Ectodermal cell (in vitro differentiated cells): ENCODE data around the gene SRF.

Experiments used
- H3K27ac ChIP-seq: 2 replicates; pipeline ENCODE4 v1.7.0; 2013; ENCODE audit warnings: mild to moderate bottlenecking, low read depth, low read length; ENCODE audit not compliant: insufficient read depth, poor library complexity, severe bottlenecking
- H3K27me3 ChIP-seq: 2 replicates; pipeline ENCODE4 v1.7.0; 2013; ENCODE audit warnings: mild to moderate bottlenecking, low read length; ENCODE audit not compliant: insufficient read depth, control insufficient read depth, poor library complexity, severe bottlenecking
- H3K36me3 ChIP-seq: one replicate; pipeline ENCODE4 v1.7.0; 2013; ENCODE audit warnings: low read length; ENCODE audit not compliant: control insufficient read depth, insufficient read depth
- H3K4me1 ChIP-seq: one replicate; pipeline ENCODE4 v1.7.0; 2013; ENCODE audit warnings: low read length; ENCODE audit not compliant: control insufficient read depth, insufficient read depth
- H3K4me3 ChIP-seq: 2 replicates; pipeline ENCODE4 v1.7.0; 2013; ENCODE audit warnings: low read depth, low read length, control low read depth; ENCODE audit not compliant: insufficient read depth
- H3K9me3 ChIP-seq: 2 replicates; pipeline ENCODE4 v1.7.0; 2013; ENCODE audit warnings: mild to moderate bottlenecking, low read length, moderate library complexity; ENCODE audit not compliant: control insufficient read depth
- WGBS, 2 experiments: methylation state at CpG; one replicate each; pipeline ENCODE4 v1.1.7; 2013; ENCODE audit warnings: missing lambda C conversion rate in 2 of 2; 5-methylcytosine and 5-hydroxymethylcytosine counted together

Gene SRF

DNA sequence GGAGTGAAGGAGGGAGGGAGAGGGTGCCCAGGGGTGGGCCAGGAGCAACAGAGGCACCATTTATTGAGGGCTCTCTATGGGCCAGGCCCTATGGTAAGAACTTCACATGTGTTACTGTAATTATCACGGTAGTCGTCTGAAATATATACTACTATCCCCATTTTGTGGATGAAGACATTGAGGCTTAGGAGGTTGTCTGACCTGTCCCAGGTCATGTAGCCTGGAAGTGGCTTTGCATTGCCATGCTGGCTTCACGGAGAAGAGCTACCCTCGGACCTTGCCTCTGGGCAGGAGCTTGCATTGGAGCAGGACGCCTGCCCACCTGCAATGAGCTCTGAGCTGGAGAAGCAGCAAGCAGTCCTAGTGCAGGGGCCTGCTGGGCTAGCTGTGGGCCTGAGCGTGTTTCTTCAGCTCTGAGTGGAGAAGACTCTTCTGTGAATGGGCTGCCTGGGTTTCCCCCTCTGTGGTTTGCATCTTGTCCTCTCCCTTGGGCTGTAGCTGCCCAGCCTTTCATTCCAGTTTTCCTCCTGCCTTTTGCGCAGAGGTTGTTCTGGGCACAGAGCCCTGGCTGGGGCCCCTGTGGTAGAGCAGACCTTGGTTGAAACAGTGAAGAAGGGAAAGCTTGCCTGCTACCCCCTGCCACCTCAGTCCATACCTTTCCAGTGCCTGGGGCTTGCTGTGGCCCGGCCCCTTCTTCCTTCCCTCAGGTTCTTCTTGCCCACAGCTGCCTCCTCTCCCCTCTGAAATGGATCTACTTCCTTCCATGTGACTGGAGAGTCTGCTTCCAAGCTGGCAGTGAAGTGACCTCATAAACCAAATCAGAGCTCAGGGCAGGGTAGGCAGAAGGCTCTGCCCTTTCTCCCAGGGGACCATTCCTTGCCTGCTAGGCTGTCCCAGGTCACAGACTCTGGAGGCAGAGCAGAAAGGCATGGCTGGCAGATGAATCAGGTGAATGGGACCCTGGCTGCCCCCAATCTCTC is 24.1 kb upstream of the SRF start:
- peaks cover 10% of the 10 kb centered on the region for H3K36me3 ChIP-seq
- no peak overlapping the region for H3K27ac ChIP-seq
- no peak overlapping the region for H3K4me3 ChIP-seq
- no peaks in the 10 kb centered on the region for H3K9me3 ChIP-seq
- no peaks in the 10 kb centered on the region for H3K27me3 ChIP-seq
- 94 to 96% methylated on average over 8 of the region's 8 CpGs for WGBS, 2 experiments
- H3K4me1 ChIP-seq, result peaks cover 7% of the 10 kb centered on the region

DNA sequence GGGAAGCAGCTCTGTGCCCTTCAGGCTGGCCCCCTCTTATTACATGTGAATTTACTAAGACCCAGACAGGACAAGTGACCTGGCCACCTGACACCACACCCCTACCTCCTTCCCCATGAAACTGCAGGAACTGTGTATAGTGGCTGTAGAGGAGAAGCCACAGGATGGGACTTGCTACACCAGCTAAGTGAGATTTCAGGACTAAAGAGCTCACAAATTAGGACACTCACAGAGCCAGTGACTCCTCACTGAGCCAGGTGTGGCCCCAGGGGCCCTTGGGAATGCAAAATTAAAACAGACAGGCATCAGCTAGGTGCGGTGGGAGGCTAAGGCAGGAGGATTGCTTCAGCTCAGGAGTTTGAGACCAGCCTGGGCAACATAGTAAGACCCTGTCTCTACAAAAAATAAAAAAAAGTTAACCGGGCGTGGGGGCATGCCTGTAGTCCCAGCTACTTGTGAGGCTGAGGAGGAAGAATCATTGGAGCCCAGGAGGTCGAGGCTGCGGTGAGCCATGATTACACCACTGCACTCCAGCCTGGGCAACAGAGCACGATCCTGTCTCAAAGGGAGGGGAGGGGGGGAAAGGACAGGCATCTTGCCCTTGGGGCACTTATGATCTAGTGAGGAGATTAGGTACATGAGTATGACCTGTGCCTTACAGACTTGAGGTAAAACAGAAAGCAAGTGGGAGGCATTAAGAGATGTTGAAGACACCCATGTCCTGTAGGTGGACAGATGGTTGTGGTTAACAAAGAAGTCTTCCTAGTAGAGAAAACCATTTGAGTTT is 23.2 kb upstream of the SRF start:
- Histone ChIP-seq H3K27me3 (no peaks in the 10 kb centered on the region), H3K4me3 (no peak overlapping the region), H3K4me1 (peaks cover 6% of the 10 kb centered on the region), H3K9me3 (no peaks in the 10 kb centered on the region), H3K36me3 (peaks cover 13% of the 10 kb centered on the region), H3K27ac (no peak overlapping the region)
- 91 to 93% methylated on average over 6 of the region's 6 CpGs for WGBS, 2 experiments

GRCh38 chr6:43149265-43149664 is 21.8 kb upstream of the SRF start:
- Histone ChIP-seq H3K36me3 (peaks cover 13% of the 10 kb centered on the region), H3K9me3 (no peaks in the 10 kb centered on the region), H3K27ac (no peak overlapping the region), H3K4me3 (no peak overlapping the region), H3K4me1 (no peaks in the 10 kb centered on the region), H3K27me3 (no peaks in the 10 kb centered on the region)
- WGBS, 2 experiments, result 91 to 100% methylated on average over 1 of the region's 1 CpG

- Histone ChIP-seq H3K27me3 (no peaks in the 10 kb centered on the region), H3K4me1 (no peaks in the 10 kb centered on the region), H3K4me3 (no peak overlapping the region), H3K27ac (no peak overlapping the region), H3K9me3 (no peaks in the 10 kb centered on the region), H3K36me3 (peaks cover 14% of the 10 kb centered on the region)
- WGBS, 2 experiments, result 95 to 98% methylated on average over 7 of the region's 7 CpGs
Observed at GRCh38 chr6:43150051-43150751, 20.9 kb upstream of the SRF start.

- H3K9me3 ChIP-seq, result no peaks in the 10 kb centered on the region
- 92 to 97% methylated on average over 11 of the region's 11 CpGs for WGBS, 2 experiments
- no peak overlapping the region for H3K4me3 ChIP-seq
- no peak overlapping the region for H3K27ac ChIP-seq
- H3K4me1 ChIP-seq, result no peaks in the 10 kb centered on the region
- no peaks in the 10 kb centered on the region for H3K27me3 ChIP-seq
- H3K36me3 ChIP-seq, result peaks cover 10% of the 10 kb centered on the region
Observed at GRCh38 chr6:43159599-43159998, 11.5 kb upstream of the SRF start.

GRCh38 chr6:43163899-43164298 is 7.2 kb upstream of the SRF start:
- Histone ChIP-seq H3K27ac (no peak overlapping the region), H3K36me3 (peaks cover 8% of the 10 kb centered on the region), H3K27me3 (no peaks in the 10 kb centered on the region), H3K9me3 (no peaks in the 10 kb centered on the region), H3K4me3 (no peak overlapping the region), H3K4me1 (no peaks in the 10 kb centered on the region)

GRCh38 chr6:43170417-43170930 is 595 bp upstream of the SRF start:
- Histone ChIP-seq H3K4me1 (peaks cover 14% of the 10 kb centered on the region), H3K27ac (peak overlapping the region; percentile 96), H3K9me3 (no peaks in the 10 kb centered on the region), H3K27me3 (no peaks in the 10 kb centered on the region), H3K36me3 (peaks cover 3% of the 10 kb centered on the region), H3K4me3 (peak overlapping the region; percentile 89)
- whole genome bisulfite sequencing, 2 experiments, result 0 to 1% methylated on average over 18 of the region's 18 CpGs

GRCh38 chr6:43171707-43172103 is 636 bp downstream of the SRF start:
- peak overlapping the region; percentile 89 for H3K4me3 ChIP-seq
- H3K36me3 ChIP-seq, result peaks cover 14% of the 10 kb centered on the region
- no peaks in the 10 kb centered on the region for H3K27me3 ChIP-seq
- peaks cover 14% of the 10 kb centered on the region for H3K4me1 ChIP-seq
- H3K27ac ChIP-seq, result peak overlapping the region; percentile 72
- H3K9me3 ChIP-seq, result no peaks in the 10 kb centered on the region
- WGBS, 2 experiments, result 0 to 1% methylated on average over 57 of the region's 57 CpGs

DNA sequence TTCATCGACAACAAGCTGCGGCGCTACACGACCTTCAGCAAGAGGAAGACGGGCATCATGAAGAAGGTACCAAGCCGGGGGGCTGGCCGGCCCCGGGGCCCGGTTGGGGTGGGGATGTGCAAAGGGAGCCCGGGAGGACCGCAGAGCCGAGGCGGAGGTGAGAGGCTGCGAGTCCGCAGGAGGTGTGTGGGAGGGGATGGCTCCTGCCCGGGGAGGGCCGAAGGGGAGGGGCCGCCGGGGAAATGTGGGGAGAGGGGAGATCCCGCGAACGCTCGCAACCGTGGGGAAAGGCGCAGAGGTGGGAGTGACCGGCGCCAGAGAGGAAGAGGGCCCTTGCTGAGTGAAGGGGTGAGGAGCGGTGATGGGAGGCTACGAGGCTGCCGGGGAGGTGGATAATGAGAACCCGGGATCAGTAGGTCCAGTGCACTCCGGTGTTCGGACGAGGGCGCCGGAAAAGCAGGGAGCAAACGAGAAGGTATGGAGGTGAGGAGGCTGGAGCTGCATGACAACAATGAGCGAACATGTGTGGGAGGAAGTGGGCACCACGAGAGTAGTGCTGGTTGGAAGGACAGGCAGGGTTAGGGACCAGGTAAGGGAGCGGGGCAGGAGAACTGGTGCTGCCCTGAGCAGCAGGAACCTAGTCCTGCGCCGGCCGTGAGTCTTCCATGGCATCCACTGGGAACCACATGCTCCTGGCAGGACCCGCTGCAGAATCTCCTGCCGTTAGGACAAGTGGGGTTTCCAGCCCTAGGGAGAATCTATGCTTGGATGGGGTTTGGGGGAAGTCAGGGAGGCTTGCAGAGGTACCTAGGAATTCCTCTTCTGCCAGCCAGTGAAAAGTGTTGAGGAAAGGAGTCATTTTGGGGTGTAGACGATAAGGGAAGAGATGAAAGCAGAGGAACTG is 1.3 kb downstream of the SRF start:
- WGBS, 2 experiments, result 2% methylated on average over 46 of the region's 46 CpGs
- H3K27ac ChIP-seq, result no peak overlapping the region

More for the DNA sequence above, 1.3 kb downstream of the SRF start:
- Histone ChIP-seq H3K27me3 (no peaks in the 10 kb centered on the region), H3K4me1 (peaks cover 14% of the 10 kb centered on the region), H3K36me3 (peaks cover 16% of the 10 kb centered on the region), H3K9me3 (no peaks in the 10 kb centered on the region), H3K4me3 (peak overlapping the region; percentile 89)
